Measurements from ENCODE around the gene TMC4. TPM values are rescaled to one million over a fixed set of nuclear protein-coding genes. Genes with fewer than 3 reads are reported as not detected.

Gene TMC4
- total and polyA plus RNA-seq, 8 donors = 51.8 to 88.9 (median 59.9) TPM

DNA sequence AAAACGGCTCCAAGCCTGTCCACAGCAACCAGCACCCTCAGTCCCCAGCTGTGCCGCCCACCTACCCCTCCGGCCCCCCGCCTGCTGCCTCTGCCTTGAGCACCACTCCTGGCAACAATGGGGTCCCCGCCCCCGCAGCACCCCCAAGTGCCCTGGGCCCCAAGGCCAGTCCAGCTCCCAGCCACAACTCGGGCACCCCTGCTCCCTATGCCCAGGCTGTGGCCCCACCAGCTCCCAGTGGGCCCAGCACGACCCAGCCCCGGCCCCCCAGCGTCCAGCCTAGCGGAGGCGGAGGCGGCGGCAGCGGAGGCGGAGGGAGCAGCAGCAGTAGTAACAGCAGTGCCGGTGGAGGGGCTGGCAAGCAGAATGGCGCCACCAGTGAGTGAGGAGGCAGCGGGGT, 24.8 kb downstream of the TMC4 start:
- no peak for FAIRE-seq
- intact Hi-C loops (cut with DNase I) = no loop called here
- peaks cover 9 to 78% (median 61%) of the 10 kb centered on the region in 3 donors for H3K36me3 ChIP-seq

DNA sequence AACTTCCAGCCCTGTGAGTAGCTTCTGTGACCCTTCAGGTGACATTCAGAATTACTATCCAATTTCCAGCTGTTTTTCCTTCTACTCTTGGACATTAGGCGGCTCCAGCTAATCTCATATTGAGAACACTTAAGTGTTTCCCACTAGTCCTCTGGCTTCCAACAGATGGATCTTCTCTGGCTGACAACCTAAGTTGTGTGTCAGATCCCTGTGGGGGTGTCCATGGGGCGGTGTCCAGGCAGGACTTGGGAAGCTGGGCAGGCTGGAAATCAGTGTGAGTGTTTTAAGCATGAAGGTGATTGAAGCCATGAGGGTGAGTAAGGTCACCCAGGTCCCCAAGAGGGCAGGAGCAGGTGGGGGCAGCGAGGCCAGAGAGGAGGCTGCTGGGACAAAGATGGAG, 25.3 kb downstream of the TMC4 start:
- TF ChIP-seq, protein P1, sequence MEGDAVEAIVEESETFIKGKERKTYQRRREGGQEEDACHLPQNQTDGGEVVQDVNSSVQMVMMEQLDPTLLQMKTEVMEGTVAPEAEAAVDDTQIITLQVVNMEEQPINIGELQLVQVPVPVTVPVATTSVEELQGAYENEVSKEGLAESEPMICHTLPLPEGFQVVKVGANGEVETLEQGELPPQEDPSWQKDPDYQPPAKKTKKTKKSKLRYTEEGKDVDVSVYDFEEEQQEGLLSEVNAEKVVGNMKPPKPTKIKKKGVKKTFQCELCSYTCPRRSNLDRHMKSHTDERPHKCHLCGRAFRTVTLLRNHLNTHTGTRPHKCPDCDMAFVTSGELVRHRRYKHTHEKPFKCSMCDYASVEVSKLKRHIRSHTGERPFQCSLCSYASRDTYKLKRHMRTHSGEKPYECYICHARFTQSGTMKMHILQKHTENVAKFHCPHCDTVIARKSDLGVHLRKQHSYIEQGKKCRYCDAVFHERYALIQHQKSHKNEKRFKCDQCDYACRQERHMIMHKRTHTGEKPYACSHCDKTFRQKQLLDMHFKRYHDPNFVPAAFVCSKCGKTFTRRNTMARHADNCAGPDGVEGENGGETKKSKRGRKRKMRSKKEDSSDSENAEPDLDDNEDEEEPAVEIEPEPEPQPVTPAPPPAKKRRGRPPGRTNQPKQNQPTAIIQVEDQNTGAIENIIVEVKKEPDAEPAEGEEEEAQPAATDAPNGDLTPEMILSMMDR (IDR thresholded peaks at IDR 0.05) = no peak
- DNase-seq (no peak), ATAC-seq (peak in 2 of 4 donors; percentile 4 to 20), FAIRE-seq (no peak)
- WGBS, 2 donors = 90 to 94% methylated on average over 2 to 3 of the region's 3 CpGs
- Histone ChIP-seq H3K27ac (no peak overlapping the region), H3K4me1 (no peaks in the 10 kb centered on the region), H3K9me3 (no peaks in the 10 kb centered on the region), H3K36me3 (peaks cover 9 to 78% (median 61%) of the 10 kb centered on the region in 3 donors), H3K4me3 (no peak overlapping the region), H3K27me3 (no peaks in the 10 kb centered on the region)
- intact Hi-C loops (cut with DNase I) = no loop called here

More for the DNA sequence above, 24.8 kb downstream of the TMC4 start:
- H3K27ac ChIP-seq = no peak overlapping the region
- no peak overlapping the region for H3K4me3 ChIP-seq
- DNase-seq (peak in 2 of 6 donors; percentile 54 to 84), ATAC-seq (no peak)
- no peaks in the 10 kb centered on the region for H3K4me1 ChIP-seq
- WGBS, 2 donors = 86 to 88% methylated on average over 11 to 19 of the region's 19 CpGs
- H3K27me3 ChIP-seq = no peaks in the 10 kb centered on the region
- TF ChIP-seq, protein P1 (IDR thresholded peaks at IDR 0.05) = no peak
- H3K9me3 ChIP-seq = no peaks in the 10 kb centered on the region

DNA sequence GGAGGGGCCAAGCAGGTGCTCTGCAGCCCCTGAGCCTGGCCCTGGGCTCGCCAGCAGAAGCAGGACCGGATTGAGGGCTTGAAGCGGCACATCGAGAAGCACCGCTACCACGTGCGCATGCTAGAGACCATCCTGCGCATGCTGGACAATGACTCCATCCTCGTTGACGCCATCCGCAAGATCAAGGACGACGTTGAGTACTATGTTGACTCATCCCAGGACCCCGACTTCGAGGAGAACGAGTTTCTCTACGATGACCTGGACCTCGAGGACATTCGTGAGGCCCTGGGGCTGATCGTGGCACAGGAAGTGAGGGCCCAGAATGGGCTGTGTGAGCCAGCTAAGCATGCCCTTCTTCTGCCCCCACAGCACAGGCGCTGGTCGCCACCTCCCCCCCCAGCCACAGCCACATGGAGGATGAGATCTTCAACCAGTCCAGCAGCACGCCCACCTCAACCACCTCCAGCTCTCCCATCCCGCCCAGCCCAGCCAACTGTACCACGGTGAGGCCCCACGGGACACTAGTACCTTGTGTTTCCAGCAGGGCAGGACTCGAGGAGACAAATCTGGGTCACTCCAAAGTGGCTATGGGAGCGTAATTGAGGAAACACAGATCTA, 27.3 kb downstream of the TMC4 start:
- Histone ChIP-seq H3K4me1 (peaks cover 0 to 4% (median 0%) of the 10 kb centered on the region in 3 donors), H3K4me3 (no peak overlapping the region), H3K27me3 (no peaks in the 10 kb centered on the region), H3K9me3 (no peaks in the 10 kb centered on the region), H3K36me3 (peaks cover 9 to 62% (median 53%) of the 10 kb centered on the region in 3 donors), H3K27ac (no peak overlapping the region)
- FAIRE-seq (no peak), ATAC-seq (no peak), DNase-seq (no peak)
- TF ChIP-seq, protein P1 (IDR thresholded peaks at IDR 0.05) = no peak
- 91 to 92% methylated on average over 28 of the region's 28 CpGs for WGBS, 2 donors
- intact Hi-C loops (cut with DNase I) = no loop called here

DNA sequence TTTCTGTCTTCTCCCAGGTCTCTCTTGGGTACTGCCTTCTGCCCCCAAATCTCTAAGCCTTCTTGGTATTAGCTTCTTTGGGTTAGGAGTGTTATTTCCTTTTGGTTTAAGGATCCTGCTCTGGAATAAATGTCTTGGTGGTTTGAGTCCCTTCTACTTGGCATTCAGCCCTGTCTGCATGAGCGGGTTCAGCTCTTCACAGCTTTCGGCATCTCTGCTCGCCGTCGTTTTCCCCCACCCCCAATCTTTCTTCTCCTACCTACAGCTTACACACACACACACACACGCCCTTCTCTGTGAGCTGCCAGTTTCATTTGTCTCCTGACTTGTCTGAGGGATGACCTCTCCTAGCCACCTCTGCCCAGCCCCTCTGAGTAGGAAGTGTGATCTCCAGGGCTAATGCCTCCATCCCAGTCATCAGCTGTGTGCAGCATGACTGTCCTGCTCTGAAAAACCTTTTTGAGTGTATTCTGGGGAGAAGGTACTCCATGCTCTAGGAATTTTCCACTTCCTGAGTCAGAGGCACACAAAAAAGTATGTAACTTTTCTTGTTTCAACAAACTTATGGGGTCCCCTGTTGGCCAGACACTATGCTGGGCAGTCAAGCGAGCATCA, 30.7 kb downstream of the TMC4 start:
- Histone ChIP-seq H3K36me3 (peaks cover 9 to 47% (median 33%) of the 10 kb centered on the region in 3 donors), H3K4me1 (peaks cover 0 to 14% (median 0%) of the 10 kb centered on the region in 3 donors), H3K9me3 (no peaks in the 10 kb centered on the region), H3K27me3 (no peaks in the 10 kb centered on the region), H3K27ac (no peak overlapping the region), H3K4me3 (no peak overlapping the region)
- FAIRE-seq (no peak), ATAC-seq (no peak), DNase-seq (no peak)
- 79 to 81% methylated on average over 7 of the region's 7 CpGs for WGBS, 2 donors
- TF ChIP-seq, protein P1 (IDR thresholded peaks at IDR 0.05) = no peak
- intact Hi-C loops (cut with DNase I) = no loop called here

DNA sequence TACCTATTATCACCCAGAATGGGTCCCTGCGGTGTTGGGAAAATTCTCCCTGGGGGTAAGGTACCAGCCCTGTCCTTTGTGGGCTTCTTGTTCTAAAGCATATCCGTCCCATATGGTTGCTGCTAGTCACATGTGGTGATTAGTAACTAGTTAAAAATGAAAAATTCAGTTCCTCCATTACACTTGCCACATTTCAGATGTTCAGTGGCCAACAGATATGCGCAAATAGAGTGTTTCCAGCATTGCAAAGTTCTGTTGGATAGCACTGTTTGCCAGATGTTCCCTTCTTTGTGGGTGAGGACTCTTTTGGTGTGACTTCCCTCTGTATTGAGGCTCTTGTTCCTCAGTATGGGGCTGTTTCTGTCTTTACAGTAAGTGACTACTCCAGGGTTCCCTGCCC, 31.6 kb downstream of the TMC4 start:
- no peak for ATAC-seq
- H3K9me3 ChIP-seq = no peaks in the 10 kb centered on the region
- H3K27me3 ChIP-seq = no peaks in the 10 kb centered on the region
- TF ChIP-seq, protein P1 (IDR thresholded peaks at IDR 0.05) = no peak
- no peak overlapping the region for H3K27ac ChIP-seq
- no peak for FAIRE-seq
- no peak overlapping the region for H3K4me3 ChIP-seq
- intact Hi-C loops (cut with DNase I) = no loop called here
- WGBS, 2 donors = 83 to 84% methylated on average over 3 of the region's 3 CpGs
- DNase-seq = no peak
- H3K4me1 ChIP-seq = peaks cover 0 to 14% (median 0%) of the 10 kb centered on the region in 3 donors
- peaks cover 9 to 39% (median 25%) of the 10 kb centered on the region in 3 donors for H3K36me3 ChIP-seq

All from pancreas (tissue), 10 donors.